22Rv1 (cell line): Measurements from ENCODE around the gene NID1.

Experiments used
- ZFX ChIP-seq: fragments of 450-650 bp; IDR thresholded peaks from 2 replicates; pipeline ENCODE4 v1.6.1; 2017; ENCODE audit warnings: antibody characterized with exemption, borderline replicate concordance
- TF ChIP-seq, protein P1 (sequence below): fragments of 450-650 bp; IDR thresholded peaks from 2 replicates; pipeline ENCODE4 v1.5.1; 2017; ENCODE audit warnings: mild to moderate bottlenecking

DNA sequence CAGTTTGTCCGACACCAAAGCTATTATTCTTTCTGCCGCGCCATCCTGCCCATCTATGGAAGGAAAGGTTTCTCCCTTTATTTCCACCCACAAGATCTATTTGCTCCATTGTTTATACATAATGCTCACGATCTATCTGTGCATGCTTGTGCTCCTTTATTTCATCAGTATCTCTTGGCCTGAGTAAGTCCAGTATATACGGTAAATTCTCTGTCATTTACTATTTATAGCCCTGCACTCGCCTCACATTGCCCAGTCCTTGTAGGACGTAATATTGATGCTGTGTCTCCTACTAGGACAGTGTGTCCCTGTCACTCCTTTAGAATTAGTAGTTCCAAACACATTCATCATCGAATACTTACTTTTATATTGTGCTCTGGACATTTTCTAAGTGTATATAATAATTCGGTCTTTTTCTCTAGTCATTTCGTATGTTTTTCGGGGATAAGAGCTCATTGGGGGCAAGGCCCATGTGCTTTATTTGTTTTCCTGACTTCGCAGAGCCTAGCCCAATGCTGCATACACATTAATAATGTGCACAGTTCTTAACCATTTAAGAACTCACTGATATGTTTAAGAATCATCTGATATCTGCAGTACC is 3.1 kb upstream of the NID1 start:
- TF ChIP-seq, protein P1, sequence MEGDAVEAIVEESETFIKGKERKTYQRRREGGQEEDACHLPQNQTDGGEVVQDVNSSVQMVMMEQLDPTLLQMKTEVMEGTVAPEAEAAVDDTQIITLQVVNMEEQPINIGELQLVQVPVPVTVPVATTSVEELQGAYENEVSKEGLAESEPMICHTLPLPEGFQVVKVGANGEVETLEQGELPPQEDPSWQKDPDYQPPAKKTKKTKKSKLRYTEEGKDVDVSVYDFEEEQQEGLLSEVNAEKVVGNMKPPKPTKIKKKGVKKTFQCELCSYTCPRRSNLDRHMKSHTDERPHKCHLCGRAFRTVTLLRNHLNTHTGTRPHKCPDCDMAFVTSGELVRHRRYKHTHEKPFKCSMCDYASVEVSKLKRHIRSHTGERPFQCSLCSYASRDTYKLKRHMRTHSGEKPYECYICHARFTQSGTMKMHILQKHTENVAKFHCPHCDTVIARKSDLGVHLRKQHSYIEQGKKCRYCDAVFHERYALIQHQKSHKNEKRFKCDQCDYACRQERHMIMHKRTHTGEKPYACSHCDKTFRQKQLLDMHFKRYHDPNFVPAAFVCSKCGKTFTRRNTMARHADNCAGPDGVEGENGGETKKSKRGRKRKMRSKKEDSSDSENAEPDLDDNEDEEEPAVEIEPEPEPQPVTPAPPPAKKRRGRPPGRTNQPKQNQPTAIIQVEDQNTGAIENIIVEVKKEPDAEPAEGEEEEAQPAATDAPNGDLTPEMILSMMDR = no peak
- no peak for TF ChIP-seq ZFX
